ENCODE measurements around the gene DNAJC19.

DNAJC19 gene

GRCh38 chr3:180959691-180960090 lies 29.8 kb downstream of the DNAJC19 start:
- DNase-seq, result no peak

GRCh38 chr3:180947761-180948390 lies 41.7 kb downstream of the DNAJC19 start:
- DNase-seq, result no peak

GRCh38 chr3:180940826-180941225 lies 48.7 kb downstream of the DNAJC19 start:
- no peak for DNase-seq

GRCh38 chr3:180934638-180935037 lies 54.9 kb downstream of the DNAJC19 start:
- no peak for DNase-seq
